ENCODE results near the gene CNOT1. TPM values are rescaled to one million over a fixed set of nuclear protein-coding genes. Genes with fewer than 3 reads are reported as not detected.

Gene CNOT1
- total RNA-seq, 1 experiment from 2014 or later: 135 TPM

DNA sequence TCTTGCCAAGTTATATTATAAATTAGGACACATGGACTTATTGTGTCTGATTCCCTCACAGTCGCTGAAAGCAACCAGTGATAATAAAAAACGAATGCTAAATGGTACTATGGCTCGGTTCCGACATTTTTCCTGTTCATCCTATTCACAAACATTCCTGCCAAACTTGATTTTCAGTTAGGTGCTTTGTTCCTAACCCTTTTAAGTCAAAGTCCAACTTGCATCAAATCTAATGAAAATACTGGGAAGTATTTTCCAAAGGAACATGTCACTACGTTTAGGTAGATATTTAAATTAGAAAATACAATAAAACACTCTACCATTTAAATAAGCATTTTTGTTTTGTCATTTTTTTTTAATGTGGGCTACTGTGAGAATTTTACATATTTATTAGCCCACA, 93.3 kb downstream of the CNOT1 start:
- H3F3A ChIP-seq (ENCODE audit: low read length, unreplicated experiment): no peaks in the 10 kb centered on the region
- ChIA-PET POLR2A (ENCODE audit: unreplicated experiment) (no interaction called here), CTCF (no interaction called here)
- no peak overlapping the region for H3K4me2 ChIP-seq (ENCODE audit: low read length)
- no peak overlapping the region for H3K9ac ChIP-seq (ENCODE audit: low read length)
- H4K20me1 ChIP-seq (ENCODE audit: low read length): no peaks in the 10 kb centered on the region
- DNase-seq (no peak), ATAC-seq (no peak)
- no peaks in the 10 kb centered on the region for H3K79me2 ChIP-seq (ENCODE audit: low read length)
- BruUV-seq (replicated peaks): no TSS peak
- no peak for TF ChIP-seq EZH2phosphoT487 (IDR thresholded peaks at IDR 0.05; ENCODE audit: borderline replicate concordance, low read length)
- TF ChIP-seq CTCF (conservative IDR thresholded peaks at IDR 0.05; ENCODE audit: low read depth, low read length): no peak
- TF ChIP-seq EZH2 (IDR thresholded peaks at IDR 0.05; ENCODE audit: low read length, unreplicated experiment): no peak
- no peak overlapping the region for H2AFZ ChIP-seq (ENCODE audit: low read length)
- peaks cover 72% of the 10 kb centered on the region for H3K36me3 ChIP-seq (ENCODE audit: low read depth, low read length)
- intact Hi-C loops (cut with micrococcal nuclease): no loop called here
- no peaks in the 10 kb centered on the region for H3K4me1 ChIP-seq (ENCODE audit: insufficient read depth, low read length)
- no peaks in the 10 kb centered on the region for H3K9me3 ChIP-seq (ENCODE audit: low read length)
- no peaks in the 10 kb centered on the region for H3K9me2 ChIP-seq (replicated peaks; ENCODE audit: low read length)
- no peaks in the 10 kb centered on the region for H3K27me3 ChIP-seq (ENCODE audit: low read length)
- no peak overlapping the region for H3K4me3 ChIP-seq (ENCODE audit: low read length)
- H3K27ac ChIP-seq (ENCODE audit: low read length): no peak overlapping the region

GRCh38 chr16:58535100-58535499, 94.5 kb downstream of the CNOT1 start:
- no peak overlapping the region for H3K27ac ChIP-seq (ENCODE audit: low read length)
- no peaks in the 10 kb centered on the region for H3K79me2 ChIP-seq (ENCODE audit: low read length)
- no peaks in the 10 kb centered on the region for H3K27me3 ChIP-seq (ENCODE audit: low read length)
- ATAC-seq: no peak
- no peak overlapping the region for H3K4me2 ChIP-seq (ENCODE audit: low read length)
- no TSS peak for BruUV-seq (replicated peaks)
- intact Hi-C loops (cut with micrococcal nuclease): no loop called here
- no peaks in the 10 kb centered on the region for H3K9me2 ChIP-seq (replicated peaks; ENCODE audit: low read length)
- H3K4me3 ChIP-seq (ENCODE audit: low read length): no peak overlapping the region
- CTCF ChIA-PET: no interaction called here
- POLR2A ChIA-PET (ENCODE audit: unreplicated experiment): no interaction called here
- no peak overlapping the region for H2AFZ ChIP-seq (ENCODE audit: low read length)
- DNase-seq: no peak
- peaks cover 75% of the 10 kb centered on the region for H3K36me3 ChIP-seq (ENCODE audit: low read depth, low read length)
- no peaks in the 10 kb centered on the region for H3K4me1 ChIP-seq (ENCODE audit: insufficient read depth, low read length)
- no peak for TF ChIP-seq EZH2phosphoT487 (IDR thresholded peaks at IDR 0.05; ENCODE audit: borderline replicate concordance, low read length)
- no peak for TF ChIP-seq EZH2 (IDR thresholded peaks at IDR 0.05; ENCODE audit: low read length, unreplicated experiment)
- no peak for TF ChIP-seq CTCF (conservative IDR thresholded peaks at IDR 0.05; ENCODE audit: low read depth, low read length)
- H3F3A ChIP-seq (ENCODE audit: low read length, unreplicated experiment): no peaks in the 10 kb centered on the region
- no peaks in the 10 kb centered on the region for H4K20me1 ChIP-seq (ENCODE audit: low read length)
- H3K9me3 ChIP-seq (ENCODE audit: low read length): no peaks in the 10 kb centered on the region
- no peak overlapping the region for H3K9ac ChIP-seq (ENCODE audit: low read length)

DNA sequence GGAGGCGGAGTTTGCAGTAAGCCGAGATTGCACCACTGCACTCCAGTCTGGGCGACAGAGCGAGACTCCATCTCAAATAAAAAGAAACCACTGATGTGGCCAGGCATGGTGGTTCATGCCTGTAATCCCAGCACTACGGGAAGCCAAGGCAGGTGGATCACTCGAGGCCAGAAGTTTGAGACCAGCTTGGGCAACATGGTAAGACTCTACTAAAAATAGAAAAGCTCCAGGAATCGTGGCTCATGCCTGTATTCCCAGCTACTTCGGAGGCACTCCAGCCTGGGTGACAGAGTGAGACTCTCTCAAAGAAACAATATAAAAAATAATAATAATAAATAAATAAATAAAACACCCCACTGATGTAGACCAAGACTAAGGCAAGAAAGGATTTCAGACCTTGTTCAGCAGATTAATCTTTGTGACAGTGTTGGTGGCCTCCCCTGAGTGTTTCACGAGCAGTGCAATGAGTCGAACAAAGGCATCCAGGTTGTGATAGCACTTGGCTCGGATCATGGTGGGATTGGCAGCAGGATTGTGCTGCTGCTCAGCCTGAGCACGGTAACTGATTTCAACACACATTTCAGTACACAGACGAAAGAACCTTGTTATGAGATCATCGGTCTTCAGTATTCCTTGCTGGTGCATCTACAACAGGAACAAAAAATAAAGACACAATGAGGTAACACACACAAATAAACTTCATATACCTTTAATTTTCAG, 95.7 kb downstream of the CNOT1 start:
- H3K36me3 ChIP-seq (ENCODE audit: low read depth, low read length): peaks cover 69% of the 10 kb centered on the region
- intact Hi-C loops (cut with micrococcal nuclease): no loop called here
- CTCF ChIA-PET: no interaction called here

More for the DNA sequence above, 95.7 kb downstream of the CNOT1 start:
- no peak overlapping the region for H2AFZ ChIP-seq (ENCODE audit: low read length)
- H3K9me3 ChIP-seq (ENCODE audit: low read length): no peaks in the 10 kb centered on the region
- no peaks in the 10 kb centered on the region for H3K4me1 ChIP-seq (ENCODE audit: insufficient read depth, low read length)
- H4K20me1 ChIP-seq (ENCODE audit: low read length): no peaks in the 10 kb centered on the region
- H3K4me3 ChIP-seq (ENCODE audit: low read length): no peak overlapping the region
- H3K9ac ChIP-seq (ENCODE audit: low read length): no peak overlapping the region
- ATAC-seq (no peak), DNase-seq (no peak)
- H3K4me2 ChIP-seq (ENCODE audit: low read length): no peak overlapping the region
- H3F3A ChIP-seq (ENCODE audit: low read length, unreplicated experiment): no peaks in the 10 kb centered on the region
- H3K27ac ChIP-seq (ENCODE audit: low read length): no peak overlapping the region
- H3K27me3 ChIP-seq (ENCODE audit: low read length): no peaks in the 10 kb centered on the region
- BruUV-seq (replicated peaks): no TSS peak
- H3K79me2 ChIP-seq (ENCODE audit: low read length): no peaks in the 10 kb centered on the region
- POLR2A ChIA-PET (ENCODE audit: unreplicated experiment): no interaction called here
- no peaks in the 10 kb centered on the region for H3K9me2 ChIP-seq (replicated peaks; ENCODE audit: low read length)
- TF ChIP-seq EZH2 (IDR thresholded peaks at IDR 0.05; ENCODE audit: low read length, unreplicated experiment) (no peak), CTCF (conservative IDR thresholded peaks at IDR 0.05; ENCODE audit: low read depth, low read length) (no peak), EZH2phosphoT487 (IDR thresholded peaks at IDR 0.05; ENCODE audit: borderline replicate concordance, low read length) (no peak)
